Vagina (tissue), 2 donors: Measurements from ENCODE around the gene KMT2A.

Source experiments
- POLR2A ChIP-seq, 2 donors: fragments of 450-650 bp; IDR thresholded peaks; one replicate each; pipeline ENCODE4 v1.6.1; 2017; ENCODE audit warnings: antibody characterized with exemption in 2 of 2, mild to moderate bottlenecking in 2 of 2, moderate library complexity in 2 of 2
- POLR2AphosphoS5 ChIP-seq, 2 donors: sonication (generic); formaldehyde crosslinking; IDR thresholded peaks; one replicate each; pipeline ENCODE4 v1.9.0; 2017; ENCODE audit warnings: antibody characterized with exemption in 2 of 2, mild to moderate bottlenecking in 2 of 2, low read depth in 1 of 2; ENCODE audit not compliant: insufficient read depth in 1 of 2
- TF ChIP-seq, protein P1 (sequence below), 3 experiments: fragments of 450-650 bp in 2 of 3; fragments of 200-600 bp in 1 of 3; sonication (generic) in 1 of 3; IDR thresholded peaks; one replicate each; pipeline ENCODE4 v1.5.1; 2017 to 2019; ENCODE audit warnings: antibody characterized with exemption in 3 of 3, mild to moderate bottlenecking in 2 of 3, moderate library complexity in 2 of 3

DNA sequence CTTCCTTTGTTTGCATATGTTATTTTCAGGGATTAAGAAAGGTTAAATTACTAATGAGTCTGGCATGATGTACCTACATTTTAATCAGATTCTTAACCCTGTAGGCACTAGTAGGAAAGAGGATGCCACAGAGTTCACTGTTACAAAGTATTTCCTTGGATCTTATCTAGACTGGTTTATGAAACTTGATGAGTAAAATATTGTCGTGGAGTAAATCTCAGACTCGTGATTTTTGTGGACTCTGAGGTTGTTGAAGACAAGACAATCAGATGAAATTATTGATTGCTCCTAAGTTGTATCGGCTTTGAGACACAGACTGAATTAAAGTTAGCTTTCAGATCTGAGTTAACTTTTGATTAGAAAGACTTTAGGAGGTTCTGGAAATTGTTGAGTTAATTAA, 6.0 kb downstream of the KMT2A start:
- TF ChIP-seq, protein P1, sequence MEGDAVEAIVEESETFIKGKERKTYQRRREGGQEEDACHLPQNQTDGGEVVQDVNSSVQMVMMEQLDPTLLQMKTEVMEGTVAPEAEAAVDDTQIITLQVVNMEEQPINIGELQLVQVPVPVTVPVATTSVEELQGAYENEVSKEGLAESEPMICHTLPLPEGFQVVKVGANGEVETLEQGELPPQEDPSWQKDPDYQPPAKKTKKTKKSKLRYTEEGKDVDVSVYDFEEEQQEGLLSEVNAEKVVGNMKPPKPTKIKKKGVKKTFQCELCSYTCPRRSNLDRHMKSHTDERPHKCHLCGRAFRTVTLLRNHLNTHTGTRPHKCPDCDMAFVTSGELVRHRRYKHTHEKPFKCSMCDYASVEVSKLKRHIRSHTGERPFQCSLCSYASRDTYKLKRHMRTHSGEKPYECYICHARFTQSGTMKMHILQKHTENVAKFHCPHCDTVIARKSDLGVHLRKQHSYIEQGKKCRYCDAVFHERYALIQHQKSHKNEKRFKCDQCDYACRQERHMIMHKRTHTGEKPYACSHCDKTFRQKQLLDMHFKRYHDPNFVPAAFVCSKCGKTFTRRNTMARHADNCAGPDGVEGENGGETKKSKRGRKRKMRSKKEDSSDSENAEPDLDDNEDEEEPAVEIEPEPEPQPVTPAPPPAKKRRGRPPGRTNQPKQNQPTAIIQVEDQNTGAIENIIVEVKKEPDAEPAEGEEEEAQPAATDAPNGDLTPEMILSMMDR (IDR thresholded peaks at IDR 0.05): no peak
- TF ChIP-seq POLR2A (IDR thresholded peaks at IDR 0.05) (no peak), POLR2AphosphoS5 (IDR thresholded peaks at IDR 0.05; ENCODE audit: insufficient read depth in 1 of 2, low read depth in 1 of 2) (no peak)
